Fibroblast of lung (primary cell): ENCODE measurements around the gene FAM161A. TPM values are rescaled to one million over a fixed set of nuclear protein-coding genes. Genes with fewer than 3 reads are reported as not detected.

Experiments used
- DNase-seq, 2 donors: peaks; one replicate each; pipeline versions ENCODE4 v3.0.0 to v3.0.0-alpha.2; 2010; ENCODE audit warnings: low read depth in 2 of 2
- H2AFZ ChIP-seq: 2 replicates; pipeline ENCODE4 v1.5.1; 2012; ENCODE audit warnings: low read length, control low read depth, inconsistent platforms
- H3K27ac ChIP-seq: 2 replicates; pipeline ENCODE4 v1.5.1; 2011; ENCODE audit warnings: low read length, control low read depth; ENCODE audit not compliant: insufficient read depth
- H3K27me3 ChIP-seq: 2 replicates; pipeline ENCODE4 v1.5.1; 2011; ENCODE audit warnings: mild to moderate bottlenecking, low read length; ENCODE audit not compliant: control insufficient read depth, insufficient read depth
- H3K36me3 ChIP-seq: 2 replicates; pipeline ENCODE4 v1.5.1; 2011; ENCODE audit warnings: low read length; ENCODE audit not compliant: control insufficient read depth, insufficient read depth
- H3K4me1 ChIP-seq: 2 replicates; pipeline ENCODE4 v1.5.1; 2011; ENCODE audit warnings: low read length; ENCODE audit not compliant: control insufficient read depth, insufficient read depth; ENCODE audit errors: extremely low read depth
- H3K4me2 ChIP-seq: 2 replicates; pipeline ENCODE4 v1.5.1; 2011; ENCODE audit warnings: low read length, control low read depth; ENCODE audit not compliant: insufficient read depth; ENCODE audit errors: extremely low read depth
- H3K4me3 ChIP-seq, 4 experiments: fragments of 200-600 bp in 1 of 4; sonication (generic) in 1 of 4; replicated peaks in 1 of 4; 2 replicates each; pipeline ENCODE4 v1.5.1; 2011 to 2016; ENCODE audit warnings: low read length in 4 of 4, low read depth in 3 of 4, mild to moderate bottlenecking in 3 of 4, control low read depth in 2 of 4, inconsistent platforms in 1 of 4, mixed read lengths in 1 of 4; ENCODE audit not compliant: insufficient read depth in 1 of 4; ENCODE audit errors: control extremely low read depth in 1 of 4
- H3K79me2 ChIP-seq: 2 replicates; pipeline ENCODE4 v1.5.1; 2012; ENCODE audit warnings: mild to moderate bottlenecking, low read length, inconsistent platforms; ENCODE audit not compliant: control insufficient read depth, insufficient read depth
- H3K9ac ChIP-seq: 2 replicates; pipeline ENCODE4 v1.5.1; 2011; ENCODE audit warnings: mild to moderate bottlenecking, low read length, control low read depth; ENCODE audit not compliant: insufficient read depth
- H3K9me3 ChIP-seq: 2 replicates; pipeline ENCODE4 v1.5.1; 2012; ENCODE audit warnings: low read depth, low read length; ENCODE audit not compliant: control insufficient read depth, insufficient read depth
- H4K20me1 ChIP-seq: 2 replicates; pipeline ENCODE4 v1.5.1; 2011; ENCODE audit warnings: low read length; ENCODE audit not compliant: control insufficient read depth, insufficient read depth; ENCODE audit errors: extremely low read depth
- EZH2 ChIP-seq: IDR thresholded peaks from 2 replicates; pipeline ENCODE4 v1.5.1; 2012; ENCODE audit warnings: low read length, control low read depth, mild to moderate bottlenecking; ENCODE audit errors: missing control alignments
- polyA plus RNA-seq, 2 donors: library from polyadenylated mRNA; depleted of rRNA in 1 of 2; stranded (reverse) in 1 of 2; unstranded in 1 of 2; fragments of >200 nt; gene quantifications; 2 replicates each; pipeline ENCODE4 v1.2.1, GENCODE V29; 2011 to 2012; ENCODE audit warnings: missing spikeins in 1 of 2
- total RNA-seq: library from RNA; depleted of rRNA; stranded (reverse); fragments of >200 nt; gene quantifications from 2 replicates; pipeline ENCODE4 v1.2.1, GENCODE V29; 2014
- TF ChIP-seq, protein P1 (sequence below), 2 donors: IDR thresholded peaks in 1 of 2; conservative IDR thresholded peaks in 1 of 2; 1 replicate in 1 of 2; 2 replicates in 1 of 2; pipeline ENCODE4 v1.5.1; 2011 to 2012; ENCODE audit warnings: low read length in 2 of 2, control low read depth in 1 of 2, inconsistent platforms in 1 of 2, low read depth in 1 of 2, mild to moderate bottlenecking in 1 of 2

Gene FAM161A
- total and polyA plus RNA-seq, 2 donors (not counting 1 experiment from before 2014, with no cell fraction given), result 0.84 to 3.1 TPM

DNA sequence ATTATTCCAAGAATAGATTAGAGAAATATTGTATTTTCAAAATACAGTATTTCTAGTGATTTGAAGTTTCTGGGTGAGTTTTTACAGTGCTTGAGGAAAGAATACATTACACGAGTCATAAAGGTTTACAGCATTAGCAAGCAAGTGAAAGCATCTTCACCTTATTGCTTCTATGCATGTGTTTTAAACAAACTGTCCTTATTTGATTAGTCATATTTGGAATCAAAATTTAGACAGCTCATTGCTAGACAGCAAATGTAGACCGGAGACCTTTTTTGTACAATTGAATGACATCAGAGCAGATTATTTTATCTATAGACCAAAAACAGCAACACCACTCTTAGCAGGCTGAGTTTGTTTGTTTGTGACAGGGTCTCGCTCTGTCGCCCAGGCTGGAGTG, 69.2 kb downstream of the FAM161A start:
- Histone ChIP-seq H3K36me3 (no peaks in the 10 kb centered on the region), H3K27ac (no peak overlapping the region), H4K20me1 (no peaks in the 10 kb centered on the region), H3K4me2 (no peak overlapping the region), H3K4me1 (no peaks in the 10 kb centered on the region), H3K4me3 (no peak overlapping the region), H2AFZ (no peak overlapping the region), H3K9me3 (no peaks in the 10 kb centered on the region), H3K79me2 (no peaks in the 10 kb centered on the region), H3K27me3 (no peaks in the 10 kb centered on the region), H3K9ac (no peak overlapping the region)
- DNase-seq, result no peak
- TF ChIP-seq, protein P1, sequence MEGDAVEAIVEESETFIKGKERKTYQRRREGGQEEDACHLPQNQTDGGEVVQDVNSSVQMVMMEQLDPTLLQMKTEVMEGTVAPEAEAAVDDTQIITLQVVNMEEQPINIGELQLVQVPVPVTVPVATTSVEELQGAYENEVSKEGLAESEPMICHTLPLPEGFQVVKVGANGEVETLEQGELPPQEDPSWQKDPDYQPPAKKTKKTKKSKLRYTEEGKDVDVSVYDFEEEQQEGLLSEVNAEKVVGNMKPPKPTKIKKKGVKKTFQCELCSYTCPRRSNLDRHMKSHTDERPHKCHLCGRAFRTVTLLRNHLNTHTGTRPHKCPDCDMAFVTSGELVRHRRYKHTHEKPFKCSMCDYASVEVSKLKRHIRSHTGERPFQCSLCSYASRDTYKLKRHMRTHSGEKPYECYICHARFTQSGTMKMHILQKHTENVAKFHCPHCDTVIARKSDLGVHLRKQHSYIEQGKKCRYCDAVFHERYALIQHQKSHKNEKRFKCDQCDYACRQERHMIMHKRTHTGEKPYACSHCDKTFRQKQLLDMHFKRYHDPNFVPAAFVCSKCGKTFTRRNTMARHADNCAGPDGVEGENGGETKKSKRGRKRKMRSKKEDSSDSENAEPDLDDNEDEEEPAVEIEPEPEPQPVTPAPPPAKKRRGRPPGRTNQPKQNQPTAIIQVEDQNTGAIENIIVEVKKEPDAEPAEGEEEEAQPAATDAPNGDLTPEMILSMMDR (conservative IDR thresholded peaks at IDR 0.05 in 1 of 2, IDR thresholded peaks at IDR 0.05 in 1 of 2; ENCODE audit: low read depth in 1 of 2, low read length in 2 of 2), result no peak
- TF ChIP-seq EZH2, result no peak

DNA sequence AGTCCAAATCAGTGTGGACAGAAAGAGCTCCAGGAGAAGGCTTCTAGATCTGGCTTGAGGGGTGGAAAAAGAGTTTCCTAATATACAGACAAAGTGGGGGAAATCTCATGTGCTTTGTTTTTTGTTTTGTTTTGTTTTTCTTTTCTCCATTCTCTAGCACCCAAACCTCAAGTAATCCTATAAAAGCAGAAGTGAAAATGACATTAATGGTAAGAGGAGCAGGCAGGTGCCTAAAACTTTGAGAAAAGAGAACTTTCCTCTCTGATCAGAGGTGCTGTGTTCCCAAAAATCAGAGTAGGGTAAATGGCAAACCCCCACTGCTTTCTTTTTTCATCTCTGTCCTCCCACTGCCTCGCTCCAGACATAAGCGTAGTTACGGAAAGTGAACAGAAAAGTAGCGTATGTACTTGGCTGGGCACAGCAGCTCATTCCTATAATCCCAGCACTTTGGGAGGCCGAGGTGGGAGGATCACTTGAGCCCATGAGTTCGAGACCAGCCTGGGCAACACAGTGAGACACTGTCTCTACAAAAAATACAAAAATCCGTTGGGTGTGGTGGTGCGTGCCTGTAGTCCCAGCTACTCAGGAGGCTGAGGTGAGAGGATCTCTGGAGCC, 77.8 kb downstream of the FAM161A start:
- Histone ChIP-seq H3K4me1 (no peaks in the 10 kb centered on the region), H4K20me1 (no peaks in the 10 kb centered on the region), H3K4me3 (no peak overlapping the region), H3K79me2 (no peaks in the 10 kb centered on the region), H2AFZ (no peak overlapping the region), H3K9me3 (no peaks in the 10 kb centered on the region), H3K27ac (no peak overlapping the region), H3K9ac (no peak overlapping the region), H3K36me3 (no peaks in the 10 kb centered on the region), H3K27me3 (no peaks in the 10 kb centered on the region), H3K4me2 (no peak overlapping the region)
- TF ChIP-seq, protein P1 (conservative IDR thresholded peaks at IDR 0.05 in 1 of 2, IDR thresholded peaks at IDR 0.05 in 1 of 2; ENCODE audit: low read depth in 1 of 2, low read length in 2 of 2), result no peak
- TF ChIP-seq EZH2, result no peak
- DNase-seq, result no peak

Other genes starting within 250 kb of the FAM161A start
- 168 and 187 TPM in 2 replicates for gene CCT4, start 34.6 kb upstream of the FAM161A start, total RNA-seq
- 136 and 160 TPM in 2 replicates for gene CCT4, start 34.6 kb upstream of the FAM161A start, polyA plus RNA-seq
- 36.0 and 38.6 TPM in 2 replicates for gene COMMD1, start 51.6 kb upstream of the FAM161A start, total RNA-seq
- gene COMMD1, start 51.6 kb upstream of the FAM161A start, polyA plus RNA-seq, result 49.3 and 52.7 TPM in 2 replicates